Measurements from ENCODE around the gene PDE3A. TPM values are rescaled to one million over a fixed set of nuclear protein-coding genes. Genes with fewer than 3 reads are reported as not detected.

Gene PDE3A
- total RNA-seq, 2 donors from 2014 or later, result 5.5 to 6.2 TPM

DNA sequence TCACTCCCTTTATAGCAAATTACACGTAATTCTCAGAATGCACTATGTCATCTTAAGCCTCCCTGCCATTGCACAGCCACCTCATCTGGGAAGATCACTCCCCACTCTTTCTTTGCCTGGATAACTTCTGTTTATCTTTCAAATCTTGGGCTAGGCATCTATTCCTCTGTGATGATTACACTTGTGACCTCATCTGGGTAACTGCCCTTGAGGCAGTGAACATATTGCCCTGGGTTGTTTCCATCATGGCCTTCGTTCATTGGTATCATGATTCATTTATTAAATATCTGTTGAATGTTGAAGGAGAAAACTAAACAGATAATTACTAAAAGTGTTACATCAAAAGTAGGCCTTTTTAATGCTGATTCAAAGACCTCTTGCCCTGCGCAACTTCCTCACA is 26.2 kb upstream of the PDE3A start:
- Histone ChIP-seq H3K27me3 (replicated peaks; ENCODE audit: insufficient read depth) (no peaks in the 10 kb centered on the region), H3K4me1 (replicated peaks) (no peaks in the 10 kb centered on the region), H3K27ac (no peak overlapping the region), H3K4me3 (no peak overlapping the region), H3K36me3 (no peaks in the 10 kb centered on the region), H3K9me3 (no peaks in the 10 kb centered on the region)
- 88% methylated on average over 3 of the region's 3 CpGs for WGBS
- TF ChIP-seq, protein P1, sequence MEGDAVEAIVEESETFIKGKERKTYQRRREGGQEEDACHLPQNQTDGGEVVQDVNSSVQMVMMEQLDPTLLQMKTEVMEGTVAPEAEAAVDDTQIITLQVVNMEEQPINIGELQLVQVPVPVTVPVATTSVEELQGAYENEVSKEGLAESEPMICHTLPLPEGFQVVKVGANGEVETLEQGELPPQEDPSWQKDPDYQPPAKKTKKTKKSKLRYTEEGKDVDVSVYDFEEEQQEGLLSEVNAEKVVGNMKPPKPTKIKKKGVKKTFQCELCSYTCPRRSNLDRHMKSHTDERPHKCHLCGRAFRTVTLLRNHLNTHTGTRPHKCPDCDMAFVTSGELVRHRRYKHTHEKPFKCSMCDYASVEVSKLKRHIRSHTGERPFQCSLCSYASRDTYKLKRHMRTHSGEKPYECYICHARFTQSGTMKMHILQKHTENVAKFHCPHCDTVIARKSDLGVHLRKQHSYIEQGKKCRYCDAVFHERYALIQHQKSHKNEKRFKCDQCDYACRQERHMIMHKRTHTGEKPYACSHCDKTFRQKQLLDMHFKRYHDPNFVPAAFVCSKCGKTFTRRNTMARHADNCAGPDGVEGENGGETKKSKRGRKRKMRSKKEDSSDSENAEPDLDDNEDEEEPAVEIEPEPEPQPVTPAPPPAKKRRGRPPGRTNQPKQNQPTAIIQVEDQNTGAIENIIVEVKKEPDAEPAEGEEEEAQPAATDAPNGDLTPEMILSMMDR (IDR thresholded peaks at IDR 0.05), result no peak
- TF ChIP-seq POLR2A (IDR thresholded peaks at IDR 0.05) (no peak), POLR2AphosphoS5 (IDR thresholded peaks at IDR 0.05) (no peak)
- DNase-seq (ENCODE audit: low spot score), result no peak
- intact Hi-C loops (cut with DNase I), result no loop called here

DNA sequence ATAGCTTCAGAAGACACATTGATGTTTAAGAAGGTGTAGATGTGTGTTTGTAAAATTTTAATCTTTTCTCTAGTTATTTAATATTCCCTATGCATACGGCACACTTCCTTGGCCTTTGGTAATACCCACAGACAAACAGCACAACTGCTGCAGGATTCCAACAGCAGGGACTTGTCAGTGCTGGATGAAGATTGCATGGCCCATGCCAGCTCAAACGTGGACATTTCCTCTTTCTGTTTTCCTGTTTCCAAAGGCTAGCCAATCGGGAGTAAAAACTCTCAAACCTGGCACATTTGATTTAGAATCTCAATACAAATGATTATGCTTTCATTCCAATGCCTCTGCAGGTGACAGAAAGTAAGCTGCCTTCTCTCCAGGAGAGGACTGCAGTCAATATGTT is 22.5 kb upstream of the PDE3A start:
- intact Hi-C loops (cut with DNase I), result no loop called here
- no peak overlapping the region for H3K4me3 ChIP-seq
- H3K36me3 ChIP-seq, result no peaks in the 10 kb centered on the region
- DNase-seq (ENCODE audit: low spot score), result no peak
- H3K9me3 ChIP-seq, result no peaks in the 10 kb centered on the region
- 52% methylated on average over 3 of the region's 3 CpGs for WGBS
- no peaks in the 10 kb centered on the region for H3K4me1 ChIP-seq (replicated peaks)
- H3K27ac ChIP-seq, result no peak overlapping the region
- no peaks in the 10 kb centered on the region for H3K27me3 ChIP-seq (replicated peaks; ENCODE audit: insufficient read depth)
- TF ChIP-seq POLR2AphosphoS5 (IDR thresholded peaks at IDR 0.05) (no peak), POLR2A (IDR thresholded peaks at IDR 0.05) (no peak)
- TF ChIP-seq, protein P1 (IDR thresholded peaks at IDR 0.05), result no peak

DNA sequence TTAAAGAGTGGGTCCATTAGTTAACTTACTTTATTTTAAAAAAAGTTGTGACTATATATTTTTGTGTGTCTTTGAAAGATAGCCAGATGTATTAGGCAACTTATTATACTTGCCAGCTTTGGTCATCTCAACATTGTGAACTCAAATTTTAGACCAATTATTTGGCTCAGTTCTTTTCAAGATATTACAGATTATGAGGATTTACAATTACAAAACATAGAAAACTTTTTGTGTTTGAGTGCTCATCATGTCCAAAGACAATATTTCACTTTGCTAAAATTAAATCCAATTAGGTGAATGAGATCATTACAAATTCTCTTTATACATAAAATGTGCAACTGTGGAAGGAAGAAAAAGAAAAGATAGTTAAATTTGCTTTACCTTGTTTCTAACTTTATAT is 18.3 kb upstream of the PDE3A start:
- H3K36me3 ChIP-seq, result no peaks in the 10 kb centered on the region
- no peaks in the 10 kb centered on the region for H3K4me1 ChIP-seq (replicated peaks)
- no peaks in the 10 kb centered on the region for H3K9me3 ChIP-seq
- H3K4me3 ChIP-seq, result no peak overlapping the region
- no peak for TF ChIP-seq POLR2A (IDR thresholded peaks at IDR 0.05)
- H3K27ac ChIP-seq, result no peak overlapping the region
- intact Hi-C loops (cut with DNase I), result no loop called here
- DNase-seq (ENCODE audit: low spot score), result no peak
- no peaks in the 10 kb centered on the region for H3K27me3 ChIP-seq (replicated peaks; ENCODE audit: insufficient read depth)

DNA sequence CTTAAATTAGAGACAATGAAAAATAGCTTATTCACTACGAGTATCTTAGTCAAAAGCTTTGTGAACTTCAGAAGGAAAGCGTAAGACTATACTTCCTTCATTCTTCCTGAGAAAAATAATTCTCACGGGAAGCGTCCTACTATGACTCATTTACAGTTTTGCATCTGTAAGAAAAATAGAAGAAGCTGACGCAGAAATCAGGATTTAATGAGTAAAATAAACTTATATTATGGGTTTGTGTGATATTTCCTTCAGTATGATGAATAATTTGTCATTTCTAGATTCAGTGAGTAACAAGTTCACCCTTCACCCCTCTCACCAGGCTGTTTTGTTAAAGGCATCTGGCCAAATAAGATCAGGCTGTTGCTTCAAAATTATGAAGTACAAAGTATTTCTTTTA is 17.8 kb upstream of the PDE3A start:
- no peak for DNase-seq (ENCODE audit: low spot score)
- intact Hi-C loops (cut with DNase I), result no loop called here
- Histone ChIP-seq H3K9me3 (no peaks in the 10 kb centered on the region), H3K27me3 (replicated peaks; ENCODE audit: insufficient read depth) (no peaks in the 10 kb centered on the region), H3K27ac (no peak overlapping the region), H3K4me3 (no peak overlapping the region), H3K36me3 (no peaks in the 10 kb centered on the region), H3K4me1 (replicated peaks) (no peaks in the 10 kb centered on the region)
- WGBS, result 68% methylated on average over 5 of the region's 5 CpGs
- TF ChIP-seq POLR2AphosphoS5 (IDR thresholded peaks at IDR 0.05) (no peak), POLR2A (IDR thresholded peaks at IDR 0.05) (no peak)
- TF ChIP-seq, protein P1 (IDR thresholded peaks at IDR 0.05), result no peak

DNA sequence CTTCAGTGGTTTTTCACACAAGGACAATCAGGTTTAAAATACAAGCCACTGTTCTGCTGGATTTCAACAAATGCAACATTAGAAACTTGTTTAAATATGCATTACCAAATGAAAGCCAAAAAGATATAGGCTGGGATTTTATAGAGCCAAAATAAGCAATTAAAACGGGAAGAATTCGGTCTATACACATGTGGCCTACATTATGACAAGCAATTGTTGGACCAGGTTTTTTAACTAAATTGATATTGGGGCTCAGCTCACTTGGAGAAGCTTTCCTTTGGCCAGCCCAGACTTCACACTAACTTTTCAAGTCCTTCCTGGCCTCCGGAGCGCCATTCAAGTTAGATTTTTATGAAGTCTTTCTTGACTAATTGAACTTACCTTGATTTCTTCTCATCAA is 16.9 kb upstream of the PDE3A start:
- 37% methylated on average over 4 of the region's 4 CpGs for WGBS
- no peak overlapping the region for H3K27ac ChIP-seq
- no peaks in the 10 kb centered on the region for H3K36me3 ChIP-seq
- H3K27me3 ChIP-seq (replicated peaks; ENCODE audit: insufficient read depth), result no peaks in the 10 kb centered on the region
- no peak for TF ChIP-seq POLR2A (IDR thresholded peaks at IDR 0.05)
- TF ChIP-seq, protein P1 (IDR thresholded peaks at IDR 0.05), result no peak
- DNase-seq (ENCODE audit: low spot score), result no peak
- intact Hi-C loops (cut with DNase I), result no loop called here
- no peaks in the 10 kb centered on the region for H3K9me3 ChIP-seq
- no peaks in the 10 kb centered on the region for H3K4me1 ChIP-seq (replicated peaks)
- no peak overlapping the region for H3K4me3 ChIP-seq

Measured in prostate gland (tissue), 2 donors.